ENCODE data around the gene MEGF11. TPM values are rescaled to one million over a fixed set of nuclear protein-coding genes. Genes with fewer than 3 reads are reported as not detected.

Gene MEGF11
- total RNA-seq, 1 donor from 2014 or later = 0.25 TPM

- Histone ChIP-seq H3K9me3 (no peaks in the 10 kb centered on the region), H3K4me3 (no peak overlapping the region), H3K27ac (no peak overlapping the region), H3K36me3 (no peaks in the 10 kb centered on the region), H3K27me3 (no peaks in the 10 kb centered on the region), H3K4me1 (no peaks in the 10 kb centered on the region)
- DNase-seq (ENCODE audit: extremely low spot score in 2 of 2) = no peak
- intact Hi-C loops (cut with DNase I) = no loop called here
- TF ChIP-seq CTCF (IDR thresholded peaks at IDR 0.05) (no peak), POLR2AphosphoS5 (IDR thresholded peaks at IDR 0.05; ENCODE audit: insufficient read depth in 1 of 2, low read depth in 1 of 2) (no peak), POLR2A (IDR thresholded peaks at IDR 0.05) (no peak)
Measured at GRCh38 chr15:66126456-66126855, 127.1 kb downstream of the MEGF11 start.

- Histone ChIP-seq H3K4me1 (no peaks in the 10 kb centered on the region), H3K4me3 (no peak overlapping the region), H3K9me3 (no peaks in the 10 kb centered on the region), H3K27ac (no peak overlapping the region), H3K27me3 (no peaks in the 10 kb centered on the region), H3K36me3 (no peaks in the 10 kb centered on the region)
- TF ChIP-seq POLR2AphosphoS5 (IDR thresholded peaks at IDR 0.05; ENCODE audit: insufficient read depth in 1 of 2, low read depth in 1 of 2) = no peak
- no peak for TF ChIP-seq CTCF (IDR thresholded peaks at IDR 0.05)
- no peak for TF ChIP-seq POLR2A (IDR thresholded peaks at IDR 0.05)
- DNase-seq (ENCODE audit: extremely low spot score in 2 of 2) = no peak
- intact Hi-C loops (cut with DNase I) = no loop called here
Measured at GRCh38 chr15:66126031-66126441, 127.5 kb downstream of the MEGF11 start.

- no peak overlapping the region for H3K27ac ChIP-seq
- H3K27me3 ChIP-seq = no peaks in the 10 kb centered on the region
- TF ChIP-seq CTCF (IDR thresholded peaks at IDR 0.05) (no peak), POLR2AphosphoS5 (IDR thresholded peaks at IDR 0.05; ENCODE audit: insufficient read depth in 1 of 2, low read depth in 1 of 2) (no peak), POLR2A (IDR thresholded peaks at IDR 0.05) (no peak)
- no peaks in the 10 kb centered on the region for H3K9me3 ChIP-seq
- no peaks in the 10 kb centered on the region for H3K36me3 ChIP-seq
- H3K4me1 ChIP-seq = no peaks in the 10 kb centered on the region
- intact Hi-C loops (cut with DNase I) = no loop called here
- no peak overlapping the region for H3K4me3 ChIP-seq
- no peak for DNase-seq (ENCODE audit: extremely low spot score in 2 of 2)
Measured at GRCh38 chr15:66124651-66125050, 128.9 kb downstream of the MEGF11 start.

- no peaks in the 10 kb centered on the region for H3K27me3 ChIP-seq
- H3K9me3 ChIP-seq = no peaks in the 10 kb centered on the region
- H3K27ac ChIP-seq = no peak overlapping the region
- DNase-seq (ENCODE audit: extremely low spot score in 2 of 2) = no peak
- no peaks in the 10 kb centered on the region for H3K4me1 ChIP-seq
- H3K4me3 ChIP-seq = no peak overlapping the region
- no peaks in the 10 kb centered on the region for H3K36me3 ChIP-seq
- TF ChIP-seq CTCF (IDR thresholded peaks at IDR 0.05) = no peak
- no peak for TF ChIP-seq POLR2A (IDR thresholded peaks at IDR 0.05)
- TF ChIP-seq POLR2AphosphoS5 (IDR thresholded peaks at IDR 0.05; ENCODE audit: insufficient read depth in 1 of 2, low read depth in 1 of 2) = no peak
- intact Hi-C loops (cut with DNase I) = no loop called here
Measured at GRCh38 chr15:66123799-66124198, 129.8 kb downstream of the MEGF11 start.

- Histone ChIP-seq H3K27me3 (no peaks in the 10 kb centered on the region), H3K27ac (no peak overlapping the region), H3K36me3 (no peaks in the 10 kb centered on the region), H3K9me3 (no peaks in the 10 kb centered on the region), H3K4me3 (no peak overlapping the region), H3K4me1 (no peaks in the 10 kb centered on the region)
- TF ChIP-seq POLR2AphosphoS5 (IDR thresholded peaks at IDR 0.05; ENCODE audit: insufficient read depth in 1 of 2, low read depth in 1 of 2) (no peak), POLR2A (IDR thresholded peaks at IDR 0.05) (no peak), CTCF (IDR thresholded peaks at IDR 0.05) (no peak)
- intact Hi-C loops (cut with DNase I) = no loop called here
- DNase-seq (ENCODE audit: extremely low spot score in 2 of 2) = no peak
Measured at GRCh38 chr15:66120422-66120821, 133.1 kb downstream of the MEGF11 start.
